GM19463 (cell line): Measurements from ENCODE around the gene POLR2B.

ENCODE experiments used
- ATAC-seq: cut with Tn5 transposase; IDR thresholded peaks from one replicate; pipeline ENCODE4 v1.9.1; 2021; ENCODE audit warnings: mild to moderate bottlenecking, moderate library complexity; ENCODE audit not compliant: unreplicated experiment

The POLR2B gene

DNA sequence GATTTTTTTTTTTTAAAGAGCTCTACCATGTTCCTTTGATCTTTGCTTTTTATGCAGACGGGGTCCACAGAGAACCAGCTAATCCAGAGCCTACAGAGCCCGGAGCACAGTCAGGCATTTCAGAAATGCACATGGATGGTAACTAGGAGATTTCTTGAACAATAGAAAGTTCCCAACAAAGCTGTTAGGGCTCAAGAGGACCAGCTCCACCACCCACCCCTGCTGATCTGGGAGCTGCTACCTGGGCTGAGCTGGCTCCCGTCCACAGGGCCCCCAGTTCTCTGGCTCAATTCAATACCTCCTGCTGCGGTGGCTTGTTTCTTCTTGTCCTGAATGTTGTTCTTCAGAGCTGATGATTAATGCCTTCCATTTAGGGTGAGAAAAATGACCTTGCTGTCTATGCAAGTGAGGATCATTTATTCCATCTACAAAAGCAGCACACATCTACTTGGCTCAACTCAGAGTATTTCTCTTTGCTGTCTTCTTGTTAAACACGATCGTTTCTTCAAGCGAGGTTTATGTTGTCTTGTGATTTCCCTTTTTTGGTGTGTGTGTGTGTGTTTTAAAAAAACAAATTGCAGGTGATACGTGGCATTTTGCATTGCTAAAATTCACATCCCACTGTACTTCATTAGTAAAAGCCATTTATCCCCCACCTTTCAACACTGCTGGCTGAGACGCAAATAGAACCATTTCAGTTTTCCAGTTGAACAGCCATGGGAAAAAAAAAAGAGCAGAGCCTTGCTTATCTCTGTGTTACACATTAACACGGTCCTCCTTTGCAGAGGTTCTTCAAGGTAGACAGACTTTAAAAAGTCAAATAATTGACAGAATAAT, 100.2 kb downstream of the POLR2B start:
- no peak for ATAC-seq
